ENCODE data around the gene FXYD4.

FXYD4 gene

GRCh38 chr10:43371418-43371817, at the start of gene FXYD4:
FXYD4 (plus strand) TSS chr10:43371636; CDS start chr10:43373747, 2,111 bp downstream.
- H3K4me3 ChIP-seq (replicated peaks; ENCODE audit: low read depth, low read length) = no peak within 1 kb of the TSS
- no peak for DNase-seq (ENCODE audit: extremely low read depth, insufficient read length)
- no peak for TF ChIP-seq CTCF (IDR thresholded peaks at IDR 0.05; ENCODE audit: insufficient read depth, low read length, poor library complexity, severe bottlenecking)
- H3K36me3 ChIP-seq (ENCODE audit: control insufficient read depth, insufficient read depth, low read length) = no peaks in the 10 kb centered on the region
- H3K27me3 ChIP-seq (replicated peaks; ENCODE audit: control insufficient read depth, insufficient read depth, low read length) = no peaks in the 10 kb centered on the region; the same call in 1 of the 2 replicates

GRCh38 chr10:43322331-43322730, 49.1 kb upstream of the FXYD4 start:
- no peaks in the 10 kb centered on the region for H3K27me3 ChIP-seq (replicated peaks; ENCODE audit: control insufficient read depth, insufficient read depth, low read length)
- no peak for TF ChIP-seq CTCF (IDR thresholded peaks at IDR 0.05; ENCODE audit: insufficient read depth, low read length, poor library complexity, severe bottlenecking)
- no peak for DNase-seq (ENCODE audit: extremely low read depth, insufficient read length)
- no peak overlapping the region for H3K4me3 ChIP-seq (replicated peaks; ENCODE audit: low read depth, low read length)
- no peaks in the 10 kb centered on the region for H3K36me3 ChIP-seq (ENCODE audit: control insufficient read depth, insufficient read depth, low read length)

GRCh38 chr10:43322769-43323168, 48.7 kb upstream of the FXYD4 start:
- DNase-seq (ENCODE audit: extremely low read depth, insufficient read length) = peak; percentile 62
- Histone ChIP-seq H3K4me3 (replicated peaks; ENCODE audit: low read depth, low read length) (no peak overlapping the region), H3K27me3 (replicated peaks; ENCODE audit: control insufficient read depth, insufficient read depth, low read length) (no peaks in the 10 kb centered on the region), H3K36me3 (ENCODE audit: control insufficient read depth, insufficient read depth, low read length) (no peaks in the 10 kb centered on the region)
- TF ChIP-seq CTCF (IDR thresholded peaks at IDR 0.05; ENCODE audit: insufficient read depth, low read length, poor library complexity, severe bottlenecking) = no peak

GRCh38 chr10:43323245-43323644, 48.2 kb upstream of the FXYD4 start:
- DNase-seq (ENCODE audit: extremely low read depth, insufficient read length) = no peak
- H3K4me3 ChIP-seq (replicated peaks; ENCODE audit: low read depth, low read length) = no peak overlapping the region
- no peak for TF ChIP-seq CTCF (IDR thresholded peaks at IDR 0.05; ENCODE audit: insufficient read depth, low read length, poor library complexity, severe bottlenecking)
- H3K27me3 ChIP-seq (replicated peaks; ENCODE audit: control insufficient read depth, insufficient read depth, low read length) = no peaks in the 10 kb centered on the region
- H3K36me3 ChIP-seq (ENCODE audit: control insufficient read depth, insufficient read depth, low read length) = no peaks in the 10 kb centered on the region

- Histone ChIP-seq H3K36me3 (ENCODE audit: control insufficient read depth, insufficient read depth, low read length) (no peaks in the 10 kb centered on the region), H3K4me3 (replicated peaks; ENCODE audit: low read depth, low read length) (no peak overlapping the region), H3K27me3 (replicated peaks; ENCODE audit: control insufficient read depth, insufficient read depth, low read length) (no peaks in the 10 kb centered on the region)
- DNase-seq (ENCODE audit: extremely low read depth, insufficient read length) = no peak
- TF ChIP-seq CTCF (IDR thresholded peaks at IDR 0.05; ENCODE audit: insufficient read depth, low read length, poor library complexity, severe bottlenecking) = no peak
Observed at GRCh38 chr10:43324876-43325275, 46.6 kb upstream of the FXYD4 start.

- no peaks in the 10 kb centered on the region for H3K36me3 ChIP-seq (ENCODE audit: control insufficient read depth, insufficient read depth, low read length)
- no peak for TF ChIP-seq CTCF (IDR thresholded peaks at IDR 0.05; ENCODE audit: insufficient read depth, low read length, poor library complexity, severe bottlenecking)
Observed at GRCh38 chr10:43327171-43327570, 44.3 kb upstream of the FXYD4 start.

More at GRCh38 chr10:43327171-43327570, 44.3 kb upstream of the FXYD4 start:
- H3K4me3 ChIP-seq (replicated peaks; ENCODE audit: low read depth, low read length) = no peak overlapping the region
- no peak for DNase-seq (ENCODE audit: extremely low read depth, insufficient read length)
- no peaks in the 10 kb centered on the region for H3K27me3 ChIP-seq (replicated peaks; ENCODE audit: control insufficient read depth, insufficient read depth, low read length)

All from GM06990 (cell line).